Choroid plexus epithelial cell (primary cell): ENCODE results near the gene MUC15.

Source experiments
- DNase-seq: peaks from one replicate; pipeline ENCODE4 v3.0.0-alpha.2; 2010; ENCODE audit warnings: low read depth
- H3K4me3 ChIP-seq: 2 replicates; pipeline ENCODE4 v1.5.1; 2011; ENCODE audit warnings: low read depth, mild to moderate bottlenecking, control low read depth, low read length, moderate library complexity
- CTCF ChIP-seq: conservative IDR thresholded peaks from 2 replicates; pipeline ENCODE4 v1.5.1; 2011; ENCODE audit warnings: low read depth, mild to moderate bottlenecking, control low read depth, inconsistent platforms, low read length, moderate library complexity

MUC15 gene

GRCh38 chr11:26587073-26587472 lies 15.0 kb upstream of the MUC15 start:
- no peak overlapping the region for H3K4me3 ChIP-seq
- no peak for DNase-seq
- TF ChIP-seq CTCF = no peak

GRCh38 chr11:26584818-26585217 lies 12.8 kb upstream of the MUC15 start:
- no peak overlapping the region for H3K4me3 ChIP-seq
- no peak for DNase-seq
- no peak for TF ChIP-seq CTCF

- TF ChIP-seq CTCF = no peak
- DNase-seq = peak; percentile 94
- no peak overlapping the region for H3K4me3 ChIP-seq
Measured at GRCh38 chr11:26583550-26583949, 11.5 kb upstream of the MUC15 start.

- no peak for TF ChIP-seq CTCF
- no peak overlapping the region for H3K4me3 ChIP-seq
- DNase-seq = peak; percentile 53
Measured at GRCh38 chr11:26580929-26581328, 8.9 kb upstream of the MUC15 start.

- no peak for TF ChIP-seq CTCF
- no peak for DNase-seq
- H3K4me3 ChIP-seq = no peak overlapping the region
Measured at GRCh38 chr11:26579683-26580082, 7.6 kb upstream of the MUC15 start.

GRCh38 chr11:26578998-26579661 lies 7.1 kb upstream of the MUC15 start:
- H3K4me3 ChIP-seq = no peak overlapping the region
- DNase-seq = peak; percentile 20
- TF ChIP-seq CTCF = no peak

- no peak overlapping the region for H3K4me3 ChIP-seq
- no peak for TF ChIP-seq CTCF
- DNase-seq = peak; percentile 36
Measured at GRCh38 chr11:26575946-26576345, 3.9 kb upstream of the MUC15 start.
